ENCODE results near the gene TSPAN18. TPM values are rescaled to one million over a fixed set of nuclear protein-coding genes. Genes with fewer than 3 reads are reported as not detected.
A peak's percentile ranks its signal among the peaks of the same experiment; 100 is the strongest.

The TSPAN18 gene
- total RNA-seq, 1 experiment from 2014 or later: 2.8 TPM

GRCh38 chr11:44759743-44760476 is 33.1 kb downstream of the TSPAN18 start:
- no peak for DNase-seq (ENCODE audit: low spot score)
- no peak overlapping the region for H3K27ac ChIP-seq (ENCODE audit: low read depth, low read length, poor library complexity, severe bottlenecking)
- POLR2A ChIA-PET (ENCODE audit: low non-redundant PET): interaction anchor here (0.5 kb wide), 1 partner anchor 19 kb away, joined by 6 read pairs; no protein-coding TSS in a partner anchor
- intact Hi-C loops (cut with micrococcal nuclease; ENCODE audit: unreplicated experiment): no loop called here
- BruUV-seq (replicated peaks): no TSS peak
- peaks cover 53% of the 10 kb centered on the region for H3K4me1 ChIP-seq (ENCODE audit: insufficient read depth, low read length, poor library complexity, severe bottlenecking)
- H3K4me3 ChIP-seq (ENCODE audit: low read depth, low read length, poor library complexity, severe bottlenecking): no peak overlapping the region
- CTCF ChIA-PET: no interaction called here
- TF ChIP-seq EZH2 (IDR thresholded peaks at IDR 0.05; ENCODE audit: borderline replicate concordance, low read depth, low read length, poor library complexity, severe bottlenecking) (no peak), CTCF (conservative IDR thresholded peaks at IDR 0.05; ENCODE audit: low read depth, low read length) (no peak)
- H3K36me3 ChIP-seq (ENCODE audit: insufficient read depth, low read length, poor library complexity, severe bottlenecking): no peaks in the 10 kb centered on the region
- peaks cover 14% of the 10 kb centered on the region for H3K9me3 ChIP-seq (ENCODE audit: low read depth, low read length, poor library complexity, severe bottlenecking)
- no peaks in the 10 kb centered on the region for H3K27me3 ChIP-seq (replicated peaks; ENCODE audit: insufficient read depth, low read depth, low read length, poor library complexity)

DNA sequence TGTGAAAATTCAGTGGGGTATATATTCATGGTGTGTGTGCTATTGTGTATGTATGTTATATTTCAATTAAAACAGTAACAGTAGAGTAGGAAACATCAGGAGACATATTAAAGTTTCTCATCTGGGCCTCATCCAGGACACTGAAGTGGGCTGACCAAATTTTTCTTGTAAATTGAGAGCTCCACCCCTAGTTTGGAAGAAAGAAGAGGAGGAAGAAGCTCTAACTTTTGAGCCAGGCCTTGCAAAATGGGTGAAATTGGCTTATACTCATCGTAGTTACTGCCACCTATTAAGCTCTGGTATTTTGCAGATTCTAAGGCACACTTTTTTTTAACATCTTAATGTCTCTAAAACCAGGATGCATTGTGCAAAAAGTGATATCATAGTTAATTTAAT is 33.7 kb downstream of the TSPAN18 start:
- peak overlapping the region; percentile 60 for H3K27ac ChIP-seq (ENCODE audit: low read depth, low read length, poor library complexity, severe bottlenecking)
- CTCF ChIA-PET: no interaction called here
- TF ChIP-seq CTCF (conservative IDR thresholded peaks at IDR 0.05; ENCODE audit: low read depth, low read length): no peak
- no peak for TF ChIP-seq EZH2 (IDR thresholded peaks at IDR 0.05; ENCODE audit: borderline replicate concordance, low read depth, low read length, poor library complexity, severe bottlenecking)
- POLR2A ChIA-PET (ENCODE audit: low non-redundant PET): interaction anchor here (0.5 kb wide), 1 partner anchor 20 kb away, joined by 6 read pairs; no protein-coding TSS in a partner anchor
- intact Hi-C loops (cut with micrococcal nuclease; ENCODE audit: unreplicated experiment): no loop called here
- H3K9me3 ChIP-seq (ENCODE audit: low read depth, low read length, poor library complexity, severe bottlenecking): peaks cover 14% of the 10 kb centered on the region
- no peaks in the 10 kb centered on the region for H3K27me3 ChIP-seq (replicated peaks; ENCODE audit: insufficient read depth, low read depth, low read length, poor library complexity)
- H3K4me3 ChIP-seq (ENCODE audit: low read depth, low read length, poor library complexity, severe bottlenecking): no peak overlapping the region
- no peak for DNase-seq (ENCODE audit: low spot score)
- no TSS peak for BruUV-seq (replicated peaks)
- peaks cover 47% of the 10 kb centered on the region for H3K4me1 ChIP-seq (ENCODE audit: insufficient read depth, low read length, poor library complexity, severe bottlenecking)
- no peaks in the 10 kb centered on the region for H3K36me3 ChIP-seq (ENCODE audit: insufficient read depth, low read length, poor library complexity, severe bottlenecking)

- H3K27ac ChIP-seq (ENCODE audit: low read depth, low read length, poor library complexity, severe bottlenecking): peak overlapping the region; percentile 60
- DNase-seq (ENCODE audit: low spot score): peak; percentile 93
- intact Hi-C loops (cut with micrococcal nuclease; ENCODE audit: unreplicated experiment): no loop called here
- H3K27me3 ChIP-seq (replicated peaks; ENCODE audit: insufficient read depth, low read depth, low read length, poor library complexity): no peaks in the 10 kb centered on the region
- POLR2A ChIA-PET (ENCODE audit: low non-redundant PET): interaction anchor here (0.5 to 0.8 kb wide), 2 partner anchors 13 to 20 kb away, joined by 3 to 6 read pairs; no protein-coding TSS in a partner anchor
- peaks cover 14% of the 10 kb centered on the region for H3K9me3 ChIP-seq (ENCODE audit: low read depth, low read length, poor library complexity, severe bottlenecking)
- no peak overlapping the region for H3K4me3 ChIP-seq (ENCODE audit: low read depth, low read length, poor library complexity, severe bottlenecking)
- CTCF ChIA-PET: interaction anchor here (1.2 kb wide), 1 partner anchor 15 kb away, joined by 3 read pairs; no protein-coding TSS in a partner anchor
- no peaks in the 10 kb centered on the region for H3K36me3 ChIP-seq (ENCODE audit: insufficient read depth, low read length, poor library complexity, severe bottlenecking)
- BruUV-seq (replicated peaks): no TSS peak
- TF ChIP-seq CTCF (conservative IDR thresholded peaks at IDR 0.05; ENCODE audit: low read depth, low read length): no peak
- TF ChIP-seq EZH2 (IDR thresholded peaks at IDR 0.05; ENCODE audit: borderline replicate concordance, low read depth, low read length, poor library complexity, severe bottlenecking): no peak
- H3K4me1 ChIP-seq (ENCODE audit: insufficient read depth, low read length, poor library complexity, severe bottlenecking): peaks cover 48% of the 10 kb centered on the region
Measured at GRCh38 chr11:44760917-44761550, 34.3 kb downstream of the TSPAN18 start.

Measured in A673 (cell line).